Heart left ventricle (tissue), 13 donors: ENCODE measurements around the gene ATRAID.

ENCODE experiments used
- POLR2A ChIP-seq, 2 donors: fragments of 450-650 bp; IDR thresholded peaks; one replicate each; pipeline ENCODE4 v1.6.1; 2017; ENCODE audit warnings: antibody characterized with exemption in 2 of 2, mild to moderate bottlenecking in 2 of 2, moderate library complexity in 2 of 2
- TF ChIP-seq, protein P1 (sequence below), 12 donors: fragments of 200-600 bp; sonication (generic) in 4 of 12; IDR thresholded peaks; one replicate each; pipeline versions ENCODE4 v1.5.0 to v1.8.0; 2018 to 2022; ENCODE audit warnings: antibody characterized with exemption in 12 of 12, mild to moderate bottlenecking in 5 of 12
- donor health status: ischemic (EF 13 %, LVEDD 7.1; RV severe dilation, severe dysfunction).
- donor health status: DM: no; HTN: yes; CAD: no.
- donor health status: DM: no; HTN: no; CAD: no.
- donor health status: ischemic (EF 25% LVEDD 6.9; RV normal size, moderate dysfunction).
- donor health status: ischemic (EF 25% LVEDD 5.7; RV mildly dilated, moderate dysfunction).
- donor health status: ischemic (EF 35%, LVEDD 5.7; RV mildly dilated, moderate dysfunction).
- donor health status: nonischemic (EF 11% LVEDD 7.7; RV severe dilation, severe dysfunction).
- donor health status: DM: yes; HTN: yes; CAD: no.
- donor health status: PGD.
- donor health status: ischemic (EF 29% LVEDD 5.4; RV normal size, mild dysfunction).
- donor health status: nonischemic (EF 23%, LVEDD 6.1; RV moderate dilation, normal function).

DNA sequence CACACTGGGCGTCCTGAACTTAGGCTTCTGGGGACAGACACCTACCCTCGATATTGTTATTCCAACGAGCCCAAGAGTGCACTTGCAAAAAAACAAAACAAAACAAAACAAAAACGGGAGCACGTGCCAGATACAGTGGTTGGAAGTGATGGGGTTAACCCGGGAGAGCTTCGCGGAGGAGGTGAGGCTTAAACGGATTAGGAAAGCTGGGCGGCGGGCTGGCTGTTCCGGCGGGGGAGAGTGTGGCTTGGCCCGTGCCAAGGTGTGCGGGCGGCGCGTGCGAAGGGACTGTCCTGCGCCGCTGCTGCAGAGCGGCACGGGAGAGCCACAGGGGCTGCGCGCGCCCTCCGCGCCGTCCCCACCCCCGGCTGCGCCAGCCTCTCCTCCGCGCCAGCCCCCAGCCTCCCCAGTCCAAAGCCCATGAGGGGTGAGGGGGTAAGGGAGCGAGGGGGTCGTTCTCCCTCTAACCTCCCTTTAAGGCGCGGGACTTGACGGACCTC, 52.5 kb downstream of the ATRAID start:
- TF ChIP-seq, protein P1, sequence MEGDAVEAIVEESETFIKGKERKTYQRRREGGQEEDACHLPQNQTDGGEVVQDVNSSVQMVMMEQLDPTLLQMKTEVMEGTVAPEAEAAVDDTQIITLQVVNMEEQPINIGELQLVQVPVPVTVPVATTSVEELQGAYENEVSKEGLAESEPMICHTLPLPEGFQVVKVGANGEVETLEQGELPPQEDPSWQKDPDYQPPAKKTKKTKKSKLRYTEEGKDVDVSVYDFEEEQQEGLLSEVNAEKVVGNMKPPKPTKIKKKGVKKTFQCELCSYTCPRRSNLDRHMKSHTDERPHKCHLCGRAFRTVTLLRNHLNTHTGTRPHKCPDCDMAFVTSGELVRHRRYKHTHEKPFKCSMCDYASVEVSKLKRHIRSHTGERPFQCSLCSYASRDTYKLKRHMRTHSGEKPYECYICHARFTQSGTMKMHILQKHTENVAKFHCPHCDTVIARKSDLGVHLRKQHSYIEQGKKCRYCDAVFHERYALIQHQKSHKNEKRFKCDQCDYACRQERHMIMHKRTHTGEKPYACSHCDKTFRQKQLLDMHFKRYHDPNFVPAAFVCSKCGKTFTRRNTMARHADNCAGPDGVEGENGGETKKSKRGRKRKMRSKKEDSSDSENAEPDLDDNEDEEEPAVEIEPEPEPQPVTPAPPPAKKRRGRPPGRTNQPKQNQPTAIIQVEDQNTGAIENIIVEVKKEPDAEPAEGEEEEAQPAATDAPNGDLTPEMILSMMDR (IDR thresholded peaks at IDR 0.05): no peak
- TF ChIP-seq POLR2A (IDR thresholded peaks at IDR 0.05): no peak
